Measurements from ENCODE around the gene IL26.
"Not testable (repeated sequence)": the region's sequence is repeated elsewhere in the genome, so short reads cannot be mapped to it uniquely, and the experiment has no call there.

Gene IL26

GRCh38 chr12:68240079-68240478 lies 14.5 kb upstream of the IL26 start:
- no peak for DNase-seq

- no peak for DNase-seq
Measured at GRCh38 chr12:68239309-68239982, 13.8 kb upstream of the IL26 start.

- DNase-seq: no peak
Measured at GRCh38 chr12:68237619-68238018, 12.0 kb upstream of the IL26 start.

- DNase-seq: no peak
Measured at GRCh38 chr12:68237078-68237477, 11.5 kb upstream of the IL26 start.

GRCh38 chr12:68236421-68237059 lies 10.9 kb upstream of the IL26 start:
- DNase-seq: no peak

GRCh38 chr12:68235576-68235975 lies 10.0 kb upstream of the IL26 start:
- no peak for DNase-seq

GRCh38 chr12:68234140-68234539 lies 8.5 kb upstream of the IL26 start:
- no peak for DNase-seq

GRCh38 chr12:68233498-68233897 lies 7.9 kb upstream of the IL26 start:
- DNase-seq: no peak

- DNase-seq: no peak
Measured at GRCh38 chr12:68231691-68232090, 6.1 kb upstream of the IL26 start.

GRCh38 chr12:68231229-68231628 lies 5.6 kb upstream of the IL26 start:
- DNase-seq: no peak

- no peak for DNase-seq
Measured at GRCh38 chr12:68229956-68230355, 4.3 kb upstream of the IL26 start.

- no peak for DNase-seq
Measured at GRCh38 chr12:68227356-68227755, 1.7 kb upstream of the IL26 start.

- DNase-seq: no peak
Measured at GRCh38 chr12:68224613-68225285, 861 bp downstream of the IL26 start.

GRCh38 chr12:68223067-68223747 lies 2.4 kb downstream of the IL26 start:
- DNase-seq: peak in 53 of 56 donors; percentile 4 to 87 (median 52)

- no peak for DNase-seq
Measured at GRCh38 chr12:68222326-68222725, 3.3 kb downstream of the IL26 start.

GRCh38 chr12:68221497-68221896 lies 4.1 kb downstream of the IL26 start:
- no peak for DNase-seq

- no peak for DNase-seq
Measured at GRCh38 chr12:68210875-68211274, 14.7 kb downstream of the IL26 start.

- DNase-seq: not testable (repeated sequence)
Measured at GRCh38 chr12:68209048-68209728, 16.4 kb downstream of the IL26 start.

- no peak for DNase-seq
Measured at GRCh38 chr12:68207276-68207675, 18.3 kb downstream of the IL26 start.

- no peak for DNase-seq
Measured at GRCh38 chr12:68206446-68206845, 19.2 kb downstream of the IL26 start.

GRCh38 chr12:68203460-68203875 lies 22.1 kb downstream of the IL26 start:
- no peak for DNase-seq

- no peak for DNase-seq
Measured at GRCh38 chr12:68200854-68201253, 24.8 kb downstream of the IL26 start.
